HCEC 1CT (cell line): ENCODE measurements around the gene TSR1.
"Not testable (repeated sequence)": the region's sequence is repeated elsewhere in the genome, so short reads cannot be mapped to it uniquely, and the experiment has no call there.

Experiments used
- DNase-seq: peaks from one replicate; pipeline ENCODE4 v3.0.0-alpha.2; 2017

TSR1 gene

GRCh38 chr17:2335726-2336214, 487 bp downstream of the TSR1 start:
- no peak for DNase-seq

GRCh38 chr17:2331303-2331702, 5.0 kb downstream of the TSR1 start:
- DNase-seq, result no peak

GRCh38 chr17:2323629-2324314, 12.5 kb downstream of the TSR1 start:
- DNase-seq, result no peak

- no peak for DNase-seq
These were observed 14.9 kb downstream of the TSR1 start for GRCh38 chr17:2321399-2321798.

- no peak for DNase-seq
These were observed 17.2 kb downstream of the TSR1 start for GRCh38 chr17:2319051-2319450.

- no peak for DNase-seq
These were observed 18.5 kb downstream of the TSR1 start for GRCh38 chr17:2317796-2318195.

GRCh38 chr17:2316916-2317205, 19.4 kb downstream of the TSR1 start:
- not testable (repeated sequence) for DNase-seq

- DNase-seq, result no peak
These were observed 23.5 kb downstream of the TSR1 start for GRCh38 chr17:2312736-2313135.

GRCh38 chr17:2309338-2310154, 26.7 kb downstream of the TSR1 start:
- DNase-seq, result no peak

GRCh38 chr17:2304931-2305330, 31.3 kb downstream of the TSR1 start:
- no peak for DNase-seq

GRCh38 chr17:2303204-2304188, 32.8 kb downstream of the TSR1 start, which contains the start of the genes SMG6 and SRR:
Gene SMG6, minus strand, starts transcription at chr17:2303785. Its CDS starts 65 bp downstream, at chr17:2303720.
Gene SRR, plus strand, starts transcription at chr17:2303950. Its CDS starts 11,611 bp downstream, at chr17:2315561.
- peak; percentile 87 for DNase-seq

GRCh38 chr17:2302778-2303203, 33.5 kb downstream of the TSR1 start:
- peak; percentile 5 for DNase-seq

GRCh38 chr17:2299756-2300155, 36.5 kb downstream of the TSR1 start:
- DNase-seq, result no peak

- no peak for DNase-seq
These were observed 37.1 kb downstream of the TSR1 start for GRCh38 chr17:2299136-2299535.

GRCh38 chr17:2297023-2297422, 39.2 kb downstream of the TSR1 start:
- DNase-seq, result no peak

GRCh38 chr17:2295575-2295974, 40.7 kb downstream of the TSR1 start:
- DNase-seq, result no peak

GRCh38 chr17:2292100-2292499, 44.2 kb downstream of the TSR1 start:
- DNase-seq, result no peak

GRCh38 chr17:2289878-2290478, 46.3 kb downstream of the TSR1 start:
- no peak for DNase-seq

- no peak for DNase-seq
These were observed 53.0 kb downstream of the TSR1 start for GRCh38 chr17:2283302-2283701.

GRCh38 chr17:2282297-2282873, 53.9 kb downstream of the TSR1 start:
- DNase-seq, result peak; percentile 79

- no peak for DNase-seq
These were observed 56.5 kb downstream of the TSR1 start for GRCh38 chr17:2279707-2280106.
